ENCODE measurements around the gene GGACT.

GGACT gene

DNA sequence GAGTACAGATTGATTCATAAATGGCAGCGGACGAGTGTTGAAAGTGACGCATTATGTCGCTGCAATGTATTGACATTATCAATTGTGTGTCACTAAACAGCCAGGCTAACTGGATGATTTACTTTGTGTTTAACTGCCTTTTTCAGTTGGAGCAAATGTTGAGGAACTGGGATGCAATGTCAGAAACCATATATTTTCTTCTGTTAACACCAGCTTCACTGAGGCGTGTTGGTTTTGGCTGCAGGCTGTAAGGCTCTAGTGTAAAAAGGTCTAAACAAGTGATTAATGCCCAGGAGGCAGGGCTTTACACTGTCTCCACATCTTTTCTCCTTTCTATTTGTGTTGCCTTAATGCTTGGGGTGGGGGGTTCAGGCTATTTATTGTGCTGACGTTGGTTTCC is 80.1 kb downstream of the GGACT start:
- DNase-seq: no peak

- DNase-seq: no peak
Measured at GRCh38 chr13:100506600-100507422, 81.8 kb downstream of the GGACT start.

DNA sequence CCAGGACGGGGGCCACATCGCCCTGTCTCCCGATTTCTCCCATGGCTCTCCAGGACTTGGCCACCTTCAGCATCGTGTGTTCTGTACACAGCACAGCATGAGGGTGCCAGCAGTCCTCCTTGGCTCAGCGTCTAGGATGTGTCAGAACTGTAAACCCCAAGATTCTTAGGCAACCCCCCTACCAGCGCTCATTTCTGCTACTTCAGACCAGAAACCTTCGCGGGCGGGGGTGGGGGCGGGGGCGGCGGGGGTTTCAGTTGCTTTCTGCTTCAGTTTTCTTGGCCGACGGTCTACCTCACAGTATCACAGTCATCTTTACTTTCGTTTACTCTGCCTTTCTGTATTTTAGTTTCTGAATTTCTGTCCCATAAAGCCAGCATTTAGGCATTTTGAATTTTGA is 82.4 kb downstream of the GGACT start:
- no peak for DNase-seq

- DNase-seq: no peak
Measured at GRCh38 chr13:100503622-100504021, 85.0 kb downstream of the GGACT start.

DNA sequence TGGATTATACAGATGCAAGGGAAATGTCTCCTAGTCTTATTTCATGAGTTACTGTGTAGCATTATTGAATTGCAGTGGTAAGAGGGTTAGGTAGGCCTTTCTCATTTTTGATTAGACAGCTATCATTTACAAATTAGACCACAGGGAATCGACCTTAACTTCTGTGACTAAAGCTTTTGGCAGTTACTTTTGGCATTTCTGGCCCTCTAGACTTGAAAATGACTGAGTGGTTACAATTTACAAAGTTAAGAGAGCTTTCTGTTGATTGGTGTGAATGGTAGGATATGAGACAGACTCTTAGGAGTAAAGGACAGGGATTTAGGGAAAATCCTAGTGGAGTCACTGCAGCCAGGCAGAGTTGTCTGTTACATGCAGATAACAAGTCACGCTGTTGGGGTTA is 86.1 kb downstream of the GGACT start:
- DNase-seq: no peak

DNA sequence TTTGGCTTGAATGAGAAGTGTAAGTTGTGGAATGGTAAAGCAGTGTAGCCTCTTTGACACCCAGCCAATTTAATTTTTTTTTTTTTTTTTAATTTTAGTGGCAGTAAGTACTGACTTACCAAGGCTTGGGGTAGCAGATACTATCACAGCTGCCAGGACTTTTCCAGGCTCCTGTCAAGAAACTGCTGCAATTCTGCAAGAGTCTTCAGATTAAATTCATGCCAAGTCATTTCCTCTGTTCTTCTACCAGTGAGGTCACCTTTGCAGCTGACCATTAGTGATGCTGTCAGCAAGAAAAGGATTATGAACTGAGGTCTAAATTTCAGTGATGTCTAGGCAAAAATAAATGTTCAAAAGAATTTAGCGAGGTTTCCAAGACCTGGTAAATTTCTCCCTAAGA is 91.2 kb downstream of the GGACT start:
- no peak for DNase-seq

- no peak for DNase-seq
Measured at GRCh38 chr13:100495455-100495854, 93.1 kb downstream of the GGACT start.

- DNase-seq: no peak
Measured at GRCh38 chr13:100493418-100493817, 95.2 kb downstream of the GGACT start.

GRCh38 chr13:100491164-100491842 is 97.3 kb downstream of the GGACT start:
- no peak for DNase-seq

- no peak for DNase-seq
Measured at GRCh38 chr13:100490692-100491091, 97.9 kb downstream of the GGACT start.

DNA sequence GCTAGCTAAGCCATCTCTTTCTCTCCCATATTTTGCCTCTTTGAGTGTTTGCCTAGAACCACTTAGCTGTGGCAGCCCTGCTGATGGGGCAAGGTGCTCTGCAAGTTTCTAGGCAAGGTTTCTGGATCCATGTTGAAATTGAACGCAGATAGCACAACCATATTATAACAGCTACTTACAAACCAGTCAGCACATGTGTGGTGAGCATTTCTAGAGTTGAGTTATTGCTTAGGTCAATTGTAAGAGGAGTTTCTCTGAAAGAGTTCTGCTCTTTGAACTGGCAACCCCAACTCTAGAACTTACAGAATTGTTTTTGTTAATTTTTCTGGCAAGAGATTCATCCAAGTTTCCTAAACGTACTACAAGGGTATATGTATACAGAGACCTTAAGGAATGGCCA is 103.3 kb downstream of the GGACT start:
- DNase-seq: no peak

GRCh38 chr13:100484702-100485101 is 103.9 kb downstream of the GGACT start:
- DNase-seq: no peak

GRCh38 chr13:100483841-100484381 is 104.7 kb downstream of the GGACT start:
- no peak for DNase-seq

DNA sequence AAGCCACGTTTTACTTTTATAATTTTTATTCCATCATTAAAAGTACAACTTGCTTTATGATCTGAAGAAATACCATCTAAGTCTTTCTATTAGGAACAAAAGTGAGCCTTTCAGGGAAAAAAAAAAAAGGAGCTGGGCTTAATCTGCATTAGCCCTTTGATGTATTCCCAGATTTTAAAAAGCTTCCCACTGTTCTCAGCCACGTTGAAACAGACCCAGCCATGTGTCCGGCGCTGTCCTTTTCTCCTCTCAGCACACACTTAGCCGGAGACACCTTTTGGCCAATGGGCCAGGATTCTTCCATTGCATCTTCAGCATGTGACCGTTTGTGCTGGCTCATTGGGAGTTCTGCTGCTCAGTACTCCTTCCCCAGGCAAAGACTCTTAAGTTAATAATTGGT is 105.5 kb downstream of the GGACT start:
- DNase-seq: no peak

DNA sequence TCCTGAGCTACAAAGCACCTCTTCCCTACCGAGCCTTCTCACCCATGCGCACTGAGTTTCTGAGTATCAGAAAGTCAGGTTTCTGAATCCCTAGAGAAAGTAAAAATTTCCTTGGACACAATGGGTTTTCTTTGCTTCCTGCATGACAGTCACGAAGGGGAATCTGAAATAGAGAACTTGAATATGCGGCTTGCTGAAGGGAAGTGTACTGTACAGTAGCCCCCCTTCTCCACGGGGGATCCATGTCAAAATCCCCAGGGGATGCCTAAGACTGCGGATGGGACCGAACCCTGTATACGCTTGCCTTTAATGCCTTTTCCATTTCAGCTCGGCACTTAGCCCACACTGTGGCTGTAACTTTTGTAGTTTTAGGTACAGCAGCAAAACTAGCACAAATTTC is 107.9 kb downstream of the GGACT start:
- DNase-seq: no peak
